B cell (primary cell): ENCODE data around the gene VN1R5. TPM values are rescaled to one million over a fixed set of nuclear protein-coding genes. Genes with fewer than 3 reads are reported as not detected.

Source experiments
- ATAC-seq: fragments of 200-7000 bp; cut with Tn5 transposase; one replicate; pipeline ENCODE4 v1.10.0; 2021; ENCODE audit warnings: low read depth, mild to moderate bottlenecking, moderate number of reproducible peaks, moderate library complexity
- CTCF ChIA-PET: fragments of 350-600 bp; sonication (Branson Sonifier 250); formaldehyde crosslinking; loops from one replicate; lab custom pipeline; 2021; ENCODE audit warnings: antibody characterized with exemption, inconsistent platforms; lab: Charles Lee
- POLR2A ChIA-PET: fragments of 350-600 bp; sonication (Branson Sonifier 250); formaldehyde crosslinking; loops from one replicate; lab custom pipeline; 2021; ENCODE audit warnings: antibody characterized with exemption; lab: Charles Lee
- DNase-seq: peaks from one replicate; pipeline ENCODE4 v3.0.0; 2013
- H2AFZ ChIP-seq: 2 replicates; pipeline ENCODE4 v1.6.1; 2012; ENCODE audit warnings: mild to moderate bottlenecking, low read depth, low read length; ENCODE audit not compliant: insufficient read depth, poor library complexity, severe bottlenecking
- H3K27ac ChIP-seq, 2 donors: 1 replicate in 1 of 2; 2 replicates in 1 of 2; pipeline ENCODE4 v1.5.1; 2012 to 2013; ENCODE audit warnings: low read length in 2 of 2, mild to moderate bottlenecking in 2 of 2, moderate library complexity in 1 of 2
- H3K27me3 ChIP-seq, 4 experiments: fragments of 200-600 bp in 1 of 4; sonication (generic) in 1 of 4; replicated peaks in 1 of 4; 1 replicate in 2 of 4; 2 replicates in 2 of 4; pipeline versions ENCODE4 v1.6.1 to v1.7.0; 2013 to 2016; ENCODE audit warnings: low read length in 3 of 4, mild to moderate bottlenecking in 2 of 4, mixed read lengths in 1 of 4, moderate library complexity in 1 of 4; ENCODE audit not compliant: insufficient read depth in 4 of 4, control insufficient read depth in 3 of 4; ENCODE audit errors: control extremely low read depth in 1 of 4
- H3K36me3 ChIP-seq, 2 experiments: replicated peaks in 1 of 2; 1 replicate in 1 of 2; 2 replicates in 1 of 2; pipeline versions ENCODE4 v1.6.1 to v1.7.1; 2013; ENCODE audit warnings: low read length in 1 of 2; ENCODE audit not compliant: insufficient read depth in 2 of 2, control insufficient read depth in 1 of 2; ENCODE audit errors: control extremely low read depth in 1 of 2, extremely low read depth in 1 of 2
- H3K4me1 ChIP-seq, 2 donors: fragments of 200-600 bp in 1 of 2; sonication (generic) in 1 of 2; 1 replicate in 1 of 2; 2 replicates in 1 of 2; pipeline versions ENCODE4 v1.5.1 to v1.6.1; 2013 to 2017; ENCODE audit warnings: low read length in 2 of 2; ENCODE audit not compliant: control insufficient read depth in 2 of 2, insufficient read depth in 2 of 2
- H3K4me2 ChIP-seq: replicated peaks from 2 replicates; pipeline ENCODE3; 2012; ENCODE audit warnings: mild to moderate bottlenecking, low read depth, low read length; ENCODE audit not compliant: poor library complexity, severe bottlenecking
- H3K4me3 ChIP-seq, 5 experiments: fragments of 200-600 bp in 1 of 5; sonication (generic) in 1 of 5; 1 replicate in 3 of 5; 2 replicates in 2 of 5; pipeline versions ENCODE4 v1.5.1 to v1.7.0; 2011 to 2016; ENCODE audit warnings: low read length in 4 of 5, mild to moderate bottlenecking in 4 of 5, low read depth in 2 of 5, control low read depth in 1 of 5, moderate library complexity in 1 of 5; ENCODE audit not compliant: insufficient read depth in 1 of 5; ENCODE audit errors: control extremely low read depth in 1 of 5, extremely low read depth in 1 of 5
- H3K79me2 ChIP-seq: fragments of 200-600 bp; sonication (generic); one replicate; pipeline ENCODE4 v1.6.0; 2016; ENCODE audit warnings: low read length; ENCODE audit not compliant: control insufficient read depth, insufficient read depth
- H3K9ac ChIP-seq: fragments of 200-600 bp; sonication (generic); 2 replicates; pipeline ENCODE4 v1.6.1; 2017; ENCODE audit warnings: mild to moderate bottlenecking, low read length, moderate library complexity
- H3K9me3 ChIP-seq, 3 donors: one replicate each; pipeline versions ENCODE4 v1.6.1 to v1.7.1; 2013; ENCODE audit warnings: low read length in 2 of 3; ENCODE audit not compliant: control insufficient read depth in 2 of 3, insufficient read depth in 1 of 3; ENCODE audit errors: control extremely low read depth in 1 of 3
- H4K20me1 ChIP-seq: 2 replicates; pipeline ENCODE4 v1.6.0; 2012; ENCODE audit warnings: mild to moderate bottlenecking, low read length; ENCODE audit not compliant: insufficient read depth, control insufficient read depth, poor library complexity, severe bottlenecking
- H3K27ac Mint-ChIP-seq: one replicate; pipeline ENCODE4 v1.8.0; 2021; ENCODE audit warnings: mixed read lengths
- H3K27me3 Mint-ChIP-seq: one replicate; pipeline ENCODE4 v1.8.0; 2021; ENCODE audit warnings: mixed read lengths
- H3K4me1 Mint-ChIP-seq: one replicate; pipeline ENCODE4 v1.8.0; 2021; ENCODE audit warnings: mixed read lengths
- H3K4me3 Mint-ChIP-seq: one replicate; pipeline ENCODE4 v1.8.0; 2021; ENCODE audit warnings: mixed read lengths
- H3K9me3 Mint-ChIP-seq: one replicate; pipeline ENCODE4 v1.8.0; 2022; ENCODE audit warnings: mixed read lengths; ENCODE audit not compliant: insufficient read depth
- CTCF ChIP-seq: fragments of 200-600 bp; IDR thresholded peaks from one replicate; pipeline ENCODE4 v1.8.0; 2022; ENCODE audit warnings: antibody characterized with exemption, mild to moderate bottlenecking
- EZH2 ChIP-seq: IDR thresholded peaks from 2 replicates; pipeline ENCODE4 v1.6.1; 2012; ENCODE audit warnings: borderline replicate concordance, low read depth, mild to moderate bottlenecking, moderate library complexity, low read length; ENCODE audit not compliant: insufficient read depth, poor library complexity, severe bottlenecking
- WGBS: methylation state at CpG from one replicate; pipeline ENCODE4 v1.1.5; 2013; ENCODE audit warnings: missing lambda C conversion rate; ENCODE audit not compliant: insufficient coverage; 5-methylcytosine and 5-hydroxymethylcytosine counted together
- intact Hi-C: fragments of 100-400 bp; cut with micrococcal nuclease; formaldehyde crosslinking; loops from one replicate; pipeline ENCODE4 v1.10.0; 2022
- polyA plus RNA-seq: library from polyadenylated mRNA; depleted of rRNA; stranded (reverse); fragments of >200 nt; gene quantifications from 2 replicates; pipeline ENCODE4 v1.2.3, GENCODE V29; 2012
- total RNA-seq, 2 donors: library from RNA; stranded (reverse); fragments of 120-200 nt in 1 of 2; gene quantifications; 1 replicate in 1 of 2; 2 replicates in 1 of 2; pipeline versions ENCODE4 v1.2.3 to v1.2.4, GENCODE V29; 2013 to 2022

The VN1R5 gene
- total and polyA plus RNA-seq, 2 donors (not counting 1 experiment from before 2014, with no cell fraction given) = not detected

- Histone ChIP-seq H3K4me3 (no peak overlapping the region), H2AFZ (no peak overlapping the region), H3K4me2 (no peak overlapping the region), H3K9ac (no peak overlapping the region), H3K79me2 (no peaks in the 10 kb centered on the region), H3K4me1 (no peaks in the 10 kb centered on the region), H3K27ac (no peak overlapping the region), H3K36me3 (no peaks in the 10 kb centered on the region), H4K20me1 (no peaks in the 10 kb centered on the region), H3K9me3 (peaks cover 0 to 12% (median 0%) of the 10 kb centered on the region in 3 donors), H3K27me3 (no peaks in the 10 kb centered on the region)
- 91% methylated on average over 16 of the region's 17 CpGs for WGBS
- intact Hi-C loops = no loop called here
- no peak overlapping the region for H3K27ac Mint-ChIP-seq
- CTCF ChIA-PET = no interaction called here
- H3K4me1 Mint-ChIP-seq = no peaks in the 10 kb centered on the region
- no peak overlapping the region for H3K4me3 Mint-ChIP-seq
- no peak for TF ChIP-seq EZH2
- no peak for TF ChIP-seq CTCF
- peaks cover 2% of the 10 kb centered on the region for H3K9me3 Mint-ChIP-seq
- POLR2A ChIA-PET = no interaction called here
- DNase-seq = no peak
- ATAC-seq = no peak
- H3K27me3 Mint-ChIP-seq = no peaks in the 10 kb centered on the region
Observed at GRCh38 chr1:247291833-247292561, 36.1 kb downstream of the VN1R5 start.

- no peak overlapping the region for H3K4me2 ChIP-seq
- H3K27ac ChIP-seq = no peak overlapping the region
- H2AFZ ChIP-seq = no peak overlapping the region
- H3K27me3 Mint-ChIP-seq = no peaks in the 10 kb centered on the region
- no peaks in the 10 kb centered on the region for H3K27me3 ChIP-seq
- no peaks in the 10 kb centered on the region for H4K20me1 ChIP-seq
- H3K9ac ChIP-seq = no peak overlapping the region
- no peaks in the 10 kb centered on the region for H3K36me3 ChIP-seq
- no peaks in the 10 kb centered on the region for H3K4me1 ChIP-seq
- ATAC-seq = no peak
- no peak overlapping the region for H3K4me3 ChIP-seq
- POLR2A ChIA-PET = no interaction called here
- H3K4me1 Mint-ChIP-seq = no peaks in the 10 kb centered on the region
- CTCF ChIA-PET = no interaction called here
- TF ChIP-seq CTCF (no peak), EZH2 (no peak)
- WGBS = 89% methylated on average over 6 of the region's 7 CpGs
- no peak overlapping the region for H3K4me3 Mint-ChIP-seq
- DNase-seq = no peak
- peaks cover 2% of the 10 kb centered on the region for H3K9me3 Mint-ChIP-seq
- intact Hi-C loops = no loop called here
- H3K27ac Mint-ChIP-seq = no peak overlapping the region
- H3K79me2 ChIP-seq = no peaks in the 10 kb centered on the region
- peaks cover 0 to 9% (median 0%) of the 10 kb centered on the region in 3 donors for H3K9me3 ChIP-seq
Observed at GRCh38 chr1:247293047-247293446, 37.2 kb downstream of the VN1R5 start.
